Activated effector memory CD4-positive, alpha-beta T cell treated with anti-CD3 and anti-CD28 coated beads, Interleukin-2, amount 50 U/mL, for 16 hours (primary cell): Measurements from ENCODE around the gene CUX1.
"Not testable (repeated sequence)": the region's sequence is repeated elsewhere in the genome, so short reads cannot be mapped to it uniquely, and the experiment has no call there.

Experiments used
- DNase-seq: peaks from one replicate; pipeline ENCODE4 v3.0.0-alpha.2; 2020

CUX1 gene

DNA sequence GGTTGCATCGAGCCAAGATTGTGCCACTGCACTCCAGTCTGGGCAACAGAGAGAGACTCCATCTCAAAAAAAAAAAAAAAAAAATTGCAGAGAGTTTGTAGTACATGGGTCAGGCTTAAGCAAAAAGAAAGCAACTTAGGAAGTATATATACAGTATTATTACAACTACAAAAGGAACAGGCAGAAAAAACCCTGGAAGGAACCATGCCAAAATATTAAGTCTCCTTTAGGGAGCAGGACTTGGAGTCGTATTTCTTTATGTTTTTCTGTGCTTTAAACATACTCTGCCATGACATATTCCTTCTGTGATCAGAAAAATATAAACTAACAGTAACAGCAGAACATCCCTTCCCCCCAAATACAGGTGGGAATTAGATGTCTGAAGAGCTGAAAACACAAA, 144.4 kb downstream of the CUX1 start:
- no peak for DNase-seq

DNA sequence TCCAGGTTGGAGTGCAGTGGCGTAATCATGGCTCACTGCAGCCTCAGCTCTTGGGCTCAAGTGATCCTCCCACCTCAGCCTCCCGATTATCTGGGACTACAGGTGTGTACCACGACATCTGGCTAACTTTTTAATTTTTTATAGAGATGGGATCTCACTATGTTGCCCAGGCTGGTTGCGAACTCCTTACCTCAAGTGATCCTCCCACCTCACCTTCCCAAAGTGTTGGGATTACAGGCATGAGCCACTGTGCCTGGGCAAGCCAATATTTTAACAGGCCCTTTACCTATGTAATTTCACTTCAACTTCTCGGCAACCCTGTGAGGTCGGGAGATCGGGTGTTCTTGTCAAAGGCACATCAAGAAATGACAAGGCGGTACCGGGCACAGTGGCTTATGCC, 146.3 kb downstream of the CUX1 start:
- no peak for DNase-seq

DNA sequence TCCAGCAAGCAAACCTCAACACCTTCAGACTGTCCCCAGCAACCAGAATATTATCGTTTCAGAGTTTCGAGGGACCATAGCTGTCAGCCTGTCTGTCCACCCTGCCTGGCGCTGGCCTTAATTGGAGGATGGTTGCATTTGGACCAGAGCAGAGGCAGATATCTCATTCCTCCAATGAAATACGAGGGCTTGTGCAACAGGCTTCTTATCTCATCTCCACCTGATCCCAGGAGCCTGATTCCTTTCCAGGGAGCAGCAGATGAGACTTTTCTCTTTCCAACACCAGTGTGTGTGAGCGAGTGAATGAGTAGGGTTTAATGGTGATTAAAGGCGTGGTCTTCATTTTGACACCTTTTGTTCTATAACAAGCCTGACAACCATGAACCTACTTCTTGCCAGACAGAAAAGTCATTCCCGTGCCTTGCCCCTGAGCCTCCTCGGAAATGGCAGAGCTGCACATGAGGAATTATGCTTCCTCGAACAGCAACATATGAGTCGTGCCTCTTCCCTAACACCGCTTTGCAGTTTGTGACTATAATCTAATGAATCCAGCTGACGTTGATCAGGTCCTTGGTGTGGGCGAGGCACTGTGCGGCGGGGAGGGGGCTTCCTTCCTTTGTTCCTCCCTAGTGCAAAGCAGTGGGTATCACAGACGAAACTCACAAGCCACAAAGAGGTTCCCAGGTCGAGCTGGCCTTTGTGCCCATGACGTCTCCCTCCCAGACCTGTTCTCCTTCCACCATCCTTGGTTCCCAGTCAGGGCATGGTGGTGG, 147.4 kb downstream of the CUX1 start:
- no peak for DNase-seq

DNA sequence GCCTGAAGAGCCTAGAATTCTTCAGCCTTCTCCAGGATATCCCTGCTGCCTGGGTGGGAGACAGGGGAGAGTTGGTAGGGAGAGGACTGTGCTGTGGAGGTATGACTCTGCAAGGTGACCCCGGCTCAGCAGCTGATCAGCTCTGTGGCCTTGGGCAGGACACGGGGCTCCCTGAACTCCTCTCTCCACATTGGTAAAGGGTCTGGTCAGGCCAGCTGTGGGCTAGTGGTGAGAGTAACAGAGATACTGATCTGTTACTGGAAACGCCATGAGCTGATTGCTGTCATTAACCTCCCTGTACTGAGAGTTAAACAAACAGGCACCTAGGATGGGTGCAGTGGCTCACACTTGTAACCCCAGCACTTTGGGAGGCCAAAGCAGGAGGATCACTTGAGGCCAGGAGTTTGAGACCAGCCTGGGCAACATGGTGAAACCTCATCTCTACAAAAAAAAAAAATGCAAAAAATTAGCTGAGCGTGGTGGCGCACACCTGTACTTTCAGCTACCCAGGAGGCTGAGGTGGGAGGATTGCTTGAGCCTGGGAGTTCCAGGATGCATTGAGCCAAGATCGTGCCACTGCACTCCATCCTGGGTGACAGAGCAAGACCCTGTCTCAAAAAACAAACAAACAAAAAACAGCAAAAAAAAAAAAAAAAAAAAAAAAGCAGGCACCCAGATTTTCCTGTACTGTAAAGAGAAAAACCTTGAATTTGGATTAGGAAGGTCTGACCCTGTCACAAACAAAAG, 151.5 kb downstream of the CUX1 start:
- no peak for DNase-seq

DNA sequence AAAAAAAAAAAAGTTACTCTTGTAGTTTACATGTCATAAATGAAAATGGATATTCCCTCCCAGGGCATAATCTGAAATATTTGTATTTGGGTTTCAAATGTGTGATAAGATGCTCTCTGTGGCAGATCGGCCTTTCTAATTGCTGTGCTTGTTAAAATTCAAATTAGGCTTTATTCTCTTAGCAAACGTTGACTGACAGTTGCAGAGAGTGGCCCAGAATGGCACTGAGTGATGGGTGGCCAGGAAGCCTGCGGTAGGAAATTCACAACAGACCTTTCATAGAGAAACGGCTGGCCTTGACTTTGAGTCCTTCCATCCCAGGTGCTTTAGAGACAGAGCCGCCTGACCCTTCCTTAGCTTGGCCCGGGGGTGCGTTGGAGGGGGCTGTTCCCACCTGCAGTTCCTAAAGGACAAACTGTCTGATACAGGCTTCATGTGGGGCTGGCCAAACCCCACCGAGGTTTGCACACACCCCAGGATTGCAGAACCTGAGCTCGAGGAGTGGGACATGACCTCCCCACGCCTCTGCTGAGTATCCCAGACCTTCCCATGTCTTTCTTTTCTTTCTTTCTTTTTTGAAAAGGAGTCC, 152.7 kb downstream of the CUX1 start:
- DNase-seq, result no peak

DNA sequence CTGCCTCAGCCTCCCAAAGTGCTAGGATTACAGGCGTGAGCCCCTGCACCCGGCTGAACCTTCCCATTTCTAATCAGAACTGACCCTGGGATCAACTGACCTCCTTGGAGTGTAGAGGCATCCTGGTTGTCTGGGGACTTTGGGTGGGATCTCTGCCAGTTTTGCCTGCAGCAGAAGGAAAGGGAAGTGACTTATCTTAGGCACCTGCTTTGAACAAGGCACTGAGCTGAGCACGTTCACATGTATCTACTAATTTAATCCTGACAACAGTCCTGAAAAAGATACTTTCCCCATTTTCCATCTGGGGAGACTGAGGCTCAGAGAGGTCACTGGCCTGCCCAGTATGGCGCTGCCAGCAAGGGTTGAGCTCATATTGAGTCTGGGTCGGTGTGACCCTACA, 153.4 kb downstream of the CUX1 start:
- DNase-seq, result no peak

DNA sequence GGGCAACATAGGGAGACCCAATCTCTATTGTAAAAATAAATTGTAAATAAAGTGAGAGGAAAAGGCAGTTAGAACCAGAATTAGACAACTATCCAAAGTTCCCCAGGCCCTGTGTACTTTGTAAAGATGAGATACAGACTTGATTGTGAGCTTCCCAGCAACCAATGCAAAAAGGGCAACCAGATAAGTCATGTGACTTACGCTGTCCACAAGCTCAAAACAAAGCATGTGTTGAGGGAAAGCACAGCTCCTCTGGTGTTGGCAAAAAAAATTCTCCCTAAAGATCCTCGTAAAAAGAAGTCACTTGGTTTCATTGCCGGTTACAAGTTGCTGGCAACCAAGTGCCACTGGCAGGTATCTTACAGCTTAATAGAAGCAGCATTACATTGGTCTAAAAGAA, 154.0 kb downstream of the CUX1 start:
- DNase-seq, result no peak

DNA sequence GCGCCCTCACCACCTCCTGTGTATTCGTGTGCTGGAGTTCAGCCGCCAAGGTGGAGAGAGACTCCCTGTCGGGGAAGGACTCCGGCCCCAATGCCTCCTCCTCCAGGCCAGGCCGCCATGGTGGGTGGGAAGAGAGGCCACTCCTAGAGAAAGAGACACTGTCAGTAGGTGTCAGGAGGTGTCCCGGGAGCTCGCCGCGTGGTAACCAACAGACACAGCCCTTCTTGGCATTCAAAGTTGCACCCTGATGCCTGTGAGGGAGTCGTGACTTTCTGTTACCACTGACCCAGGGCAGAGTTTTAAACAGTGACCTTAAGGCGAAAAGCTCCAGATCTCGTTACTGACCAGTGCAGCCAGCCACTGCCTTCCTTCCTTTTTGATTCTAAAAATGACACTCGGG, 155.2 kb downstream of the CUX1 start:
- DNase-seq, result no peak

DNA sequence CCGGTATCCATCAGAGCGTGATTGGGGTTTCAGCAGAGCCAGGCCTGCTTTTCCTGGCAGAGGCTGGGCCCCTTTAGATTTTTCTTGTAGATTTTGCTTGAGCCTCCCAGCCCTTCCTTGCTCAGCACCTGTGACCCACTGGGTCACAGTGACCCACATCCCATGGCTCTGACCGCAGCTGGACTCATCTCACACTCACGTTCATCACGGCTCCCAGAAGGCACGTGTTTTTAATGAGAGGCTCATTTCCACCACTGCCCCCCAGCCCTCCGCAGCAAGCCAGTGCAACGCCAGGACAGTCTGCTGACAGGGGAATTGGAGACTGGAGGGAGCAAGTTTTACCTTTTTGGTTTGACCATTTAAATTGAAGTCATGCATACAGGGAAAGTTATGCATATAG, 155.7 kb downstream of the CUX1 start:
- DNase-seq, result no peak

DNA sequence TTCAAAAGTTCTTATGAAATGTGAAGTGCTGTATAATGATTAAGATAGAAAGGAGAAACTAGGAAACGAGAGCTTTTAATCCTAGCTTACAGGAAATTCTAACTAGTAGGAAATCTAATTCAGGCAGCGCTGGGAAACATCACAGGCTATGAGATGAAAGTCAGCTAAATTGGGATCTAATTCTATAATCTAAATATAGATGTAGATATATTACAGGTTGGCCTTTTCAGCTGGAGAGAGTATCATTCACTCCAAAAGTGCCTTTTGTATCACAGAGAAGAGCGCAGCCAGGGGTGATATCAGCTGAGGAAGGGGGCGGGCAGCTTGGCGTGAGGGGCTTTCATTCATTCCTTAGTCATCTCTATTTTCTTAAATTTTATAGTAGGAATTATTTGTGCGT, 157.0 kb downstream of the CUX1 start:
- no peak for DNase-seq

DNA sequence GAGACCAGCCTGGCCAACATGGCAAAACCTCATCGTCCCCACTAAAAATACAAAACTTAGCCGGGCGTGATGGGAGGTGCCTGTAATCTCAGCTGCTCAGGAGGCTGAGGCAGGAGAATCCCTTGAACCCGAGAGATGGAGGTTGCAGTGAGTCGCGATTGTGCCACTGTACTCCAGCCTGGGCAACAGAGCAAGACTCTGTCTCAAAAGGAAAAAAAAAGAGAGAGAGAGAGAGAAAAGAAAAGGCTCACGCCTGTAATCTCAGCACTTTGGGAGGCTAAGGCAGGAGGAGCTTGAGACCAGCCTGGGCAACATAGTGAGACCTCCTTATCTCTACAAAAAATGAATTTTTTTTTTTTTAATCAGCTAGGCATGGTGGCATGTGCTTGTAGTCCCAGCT, 157.6 kb downstream of the CUX1 start:
- DNase-seq, result no peak

DNA sequence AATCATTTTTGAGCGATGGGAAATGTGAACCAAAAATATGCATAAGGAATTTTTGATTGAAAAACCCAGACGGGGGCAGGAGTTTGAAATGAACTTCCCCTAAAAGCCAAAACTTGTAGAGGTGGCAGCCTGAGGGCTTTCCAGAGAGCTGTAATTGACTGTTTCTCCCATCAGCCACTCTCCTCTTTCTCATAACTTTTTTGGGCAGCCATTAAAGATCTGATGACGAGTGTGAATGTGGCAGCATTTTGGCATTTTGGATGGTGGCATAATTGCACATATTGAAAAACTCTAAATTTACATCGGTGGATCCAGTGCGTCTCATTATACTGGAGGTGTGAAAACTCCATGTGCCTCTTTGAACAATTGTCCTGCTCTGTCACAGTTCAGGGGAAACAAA, 159.0 kb downstream of the CUX1 start:
- DNase-seq, result no peak

DNA sequence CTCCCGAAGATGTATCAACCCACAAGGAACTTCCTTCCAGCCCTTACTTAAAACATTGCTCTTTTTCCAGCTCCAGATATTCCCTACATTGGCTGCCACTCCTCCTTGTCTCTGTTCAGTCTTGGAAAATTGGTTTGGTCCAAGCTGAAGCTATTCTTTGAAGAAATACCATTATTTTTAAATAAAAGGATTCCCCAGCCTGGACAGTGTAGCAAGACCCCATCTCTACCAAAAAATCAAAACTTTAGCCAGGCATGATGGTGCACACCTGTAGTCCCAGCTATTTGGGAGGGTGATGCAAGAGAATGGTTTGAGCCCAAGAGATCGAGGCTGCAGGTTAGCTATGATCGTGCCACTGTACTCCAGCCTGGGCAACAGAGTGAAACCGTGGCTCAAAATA, 159.8 kb downstream of the CUX1 start:
- no peak for DNase-seq

DNA sequence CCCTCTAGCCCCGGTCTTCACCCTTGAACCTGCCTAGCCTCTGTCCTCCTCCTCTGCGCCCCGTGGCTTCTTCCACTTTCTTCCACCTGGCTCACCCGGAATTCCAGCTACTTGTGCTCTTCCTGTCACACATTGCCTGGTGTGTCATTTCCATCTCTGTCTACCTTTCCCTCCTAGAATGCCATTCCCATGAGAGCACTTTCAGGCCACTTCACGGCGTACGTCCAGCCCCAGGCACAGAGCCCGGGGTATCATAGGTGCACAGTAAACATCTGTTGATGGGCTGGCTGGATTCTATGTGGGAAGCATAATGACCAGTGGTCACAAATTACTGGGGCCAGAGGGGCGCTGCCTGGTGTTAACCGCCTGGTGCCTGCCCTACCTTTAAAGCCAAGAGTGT, 161.3 kb downstream of the CUX1 start:
- DNase-seq, result no peak

DNA sequence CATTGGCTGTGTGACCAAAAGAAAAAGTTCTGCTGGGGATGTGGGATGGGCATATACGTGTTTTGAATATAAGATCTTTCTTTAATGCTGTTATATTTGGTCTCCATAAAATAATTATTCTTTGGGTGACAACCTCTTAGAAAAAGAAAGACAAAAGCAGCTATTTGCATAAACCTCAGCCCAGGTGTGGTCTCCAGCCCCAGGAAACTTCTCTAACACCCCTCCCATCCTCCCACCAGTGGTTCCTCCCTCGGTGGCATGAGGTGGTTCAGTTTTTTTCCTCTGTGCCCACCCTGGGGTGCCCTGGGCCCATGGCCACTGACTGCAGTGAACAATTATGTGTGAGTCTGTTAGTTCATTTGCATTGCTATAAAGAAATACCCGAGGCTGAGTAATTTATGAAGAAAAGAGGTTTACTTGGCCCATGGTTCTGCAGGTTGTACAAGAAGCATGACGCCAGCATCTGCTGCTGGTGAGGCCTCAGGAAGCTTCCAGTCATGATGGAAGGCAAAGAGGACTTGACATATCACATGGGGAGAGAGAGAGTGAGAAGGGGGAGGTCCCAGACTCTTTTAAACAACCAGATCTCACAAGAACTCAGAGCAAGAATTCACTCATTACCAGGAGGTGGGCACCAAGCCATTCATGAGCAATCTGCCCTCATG, 165.9 kb downstream of the CUX1 start:
- no peak for DNase-seq

DNA sequence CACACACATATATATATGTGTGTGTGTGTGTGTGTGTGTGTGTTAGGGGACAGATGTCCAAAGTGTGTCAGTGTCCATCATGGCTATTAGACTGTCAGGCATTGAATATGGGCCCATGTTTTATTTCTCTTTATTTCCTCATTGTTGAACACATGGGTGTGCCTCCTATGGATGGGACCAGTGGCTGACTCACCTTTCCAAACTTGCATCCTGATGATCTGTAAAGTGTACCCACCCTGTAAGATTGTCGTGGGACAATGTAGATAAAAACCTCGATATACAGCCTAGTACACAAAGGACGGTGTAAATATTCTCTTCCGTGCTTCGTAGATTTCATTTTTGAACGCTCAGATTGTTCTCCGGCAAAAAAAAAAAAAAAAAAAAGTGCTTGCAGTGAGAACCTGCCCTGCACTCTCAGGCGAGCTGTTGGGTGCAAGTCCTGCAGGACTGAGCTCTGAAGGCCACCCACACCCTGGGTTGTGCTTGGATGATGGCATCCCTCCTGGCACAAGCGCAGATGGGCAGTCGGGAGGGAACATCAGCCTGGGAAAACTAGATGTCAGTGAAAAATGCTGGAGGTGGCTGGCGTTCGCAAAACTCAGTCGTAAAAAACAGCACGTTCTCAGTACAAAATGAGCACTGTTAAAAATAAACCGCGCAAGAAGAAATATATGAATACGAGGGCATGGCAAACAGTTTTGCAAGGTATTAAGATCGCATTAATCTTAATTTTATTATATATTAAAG, 166.9 kb downstream of the CUX1 start:
- DNase-seq, result no peak

DNA sequence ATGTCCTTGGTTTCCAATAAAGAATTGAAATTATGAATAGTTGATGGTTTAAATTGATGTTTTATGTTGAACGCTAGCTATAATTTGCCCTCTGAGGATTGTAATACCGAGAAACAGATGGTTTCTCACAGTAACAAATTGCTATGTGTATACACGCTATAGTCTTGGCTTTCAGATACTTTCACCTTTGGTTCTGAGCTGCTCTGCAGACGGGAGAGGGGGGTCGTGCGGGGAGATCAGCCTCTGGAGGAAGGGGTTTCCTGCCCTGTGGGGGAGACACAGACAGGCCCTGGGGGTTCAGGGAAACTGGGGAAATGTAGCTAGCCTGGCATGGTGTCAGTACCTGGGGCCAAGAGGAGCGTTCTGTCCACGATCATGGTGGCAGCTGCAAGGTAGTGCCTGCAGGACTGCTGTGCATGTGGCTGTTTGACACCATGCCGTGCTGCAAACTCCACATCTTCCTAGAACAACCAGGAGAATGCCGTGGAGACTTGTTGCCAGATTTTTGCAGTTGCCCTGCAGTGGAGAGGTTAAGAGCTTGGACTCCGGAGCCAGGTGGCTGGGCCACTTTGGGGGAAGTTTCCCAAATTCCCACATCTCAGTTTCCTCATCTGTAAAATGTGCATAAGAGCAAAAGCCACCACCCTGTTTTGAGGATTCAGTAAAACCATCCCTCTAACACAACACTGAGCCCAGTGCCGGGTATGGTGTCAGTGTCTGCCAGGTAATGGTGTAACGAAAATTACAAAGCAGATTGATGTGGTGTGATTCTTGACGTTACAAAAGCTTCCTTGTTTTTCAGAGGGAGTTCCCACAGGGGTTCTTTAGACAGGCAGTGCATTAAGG, 167.9 kb downstream of the CUX1 start:
- DNase-seq, result no peak

DNA sequence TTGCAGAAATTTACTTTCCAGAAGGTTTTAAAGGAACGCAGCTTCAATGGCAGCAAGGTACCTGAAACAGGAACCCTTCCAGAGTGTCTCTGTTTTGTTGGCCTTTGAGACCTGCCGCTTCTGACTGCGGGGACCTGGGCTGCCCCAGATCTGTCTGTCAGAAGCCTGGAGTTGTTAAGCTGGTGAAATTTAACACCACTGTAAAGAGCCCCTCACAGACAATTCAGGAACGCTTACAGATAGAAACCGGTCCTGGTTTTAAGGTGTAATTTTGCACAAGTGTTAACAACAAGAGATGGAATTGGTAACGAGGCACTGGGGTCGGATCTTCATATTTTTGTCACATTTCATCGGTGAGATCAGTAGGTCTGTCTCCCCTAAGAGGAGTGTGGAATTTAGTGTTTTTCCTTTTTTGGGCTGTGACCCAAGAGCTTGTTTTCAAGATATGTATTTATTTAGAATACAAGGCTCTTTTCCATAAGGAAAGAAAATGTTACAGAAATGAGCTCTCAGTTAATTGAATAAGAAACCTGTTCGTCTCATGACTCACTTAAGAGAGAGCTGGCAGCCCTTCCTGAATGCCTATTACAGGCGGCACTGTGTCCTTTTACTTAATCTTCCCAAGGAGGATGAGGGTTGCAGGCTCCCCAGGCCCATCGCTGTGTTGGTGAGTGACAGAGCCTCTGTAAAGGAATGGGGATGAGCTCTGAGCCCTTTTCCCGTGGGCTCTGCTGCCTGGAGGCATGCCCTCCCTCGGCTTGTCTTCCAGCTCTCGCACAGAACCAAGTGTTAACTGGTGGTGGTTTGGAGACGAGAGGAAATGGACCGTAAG, 168.7 kb downstream of the CUX1 start:
- no peak for DNase-seq

DNA sequence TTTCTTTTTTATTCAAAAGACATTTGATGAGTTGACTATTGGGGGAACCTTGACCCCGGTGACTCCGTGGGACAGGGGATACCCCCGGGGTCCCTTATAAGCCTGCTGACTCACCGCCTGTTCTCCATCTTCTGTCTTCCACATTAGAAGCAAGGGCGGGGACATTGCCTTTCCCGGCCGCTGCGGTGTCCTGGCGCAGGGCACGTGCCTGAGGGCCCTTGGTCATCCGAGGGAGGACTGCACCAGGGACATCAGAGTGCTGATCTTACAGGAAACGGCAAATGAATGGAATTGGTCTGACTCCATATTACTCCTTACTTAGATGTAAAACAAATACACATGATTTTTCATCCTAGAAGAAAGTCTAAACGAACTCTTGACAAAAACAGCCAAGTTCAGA, 170.1 kb downstream of the CUX1 start:
- no peak for DNase-seq

DNA sequence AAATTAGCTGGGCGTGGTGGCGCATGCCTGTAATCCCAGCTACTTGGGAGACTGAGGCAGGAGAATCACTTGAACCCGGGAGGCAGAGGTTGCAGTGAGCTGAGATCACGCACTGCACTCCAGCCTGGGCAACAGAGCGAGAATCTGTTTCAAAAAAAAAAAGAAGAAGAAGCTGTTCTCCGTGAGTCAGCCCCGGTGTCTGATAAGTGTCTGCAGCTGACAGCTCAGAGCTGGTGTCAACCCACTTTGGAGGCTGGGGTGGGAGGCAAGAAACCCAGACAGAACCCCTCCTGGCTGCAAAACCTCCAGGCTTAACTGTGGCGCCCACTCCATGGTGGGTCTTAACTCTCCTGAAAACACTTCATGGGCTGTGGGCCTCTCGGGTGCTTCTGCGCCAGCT, 170.6 kb downstream of the CUX1 start:
- not testable (repeated sequence) for DNase-seq

DNA sequence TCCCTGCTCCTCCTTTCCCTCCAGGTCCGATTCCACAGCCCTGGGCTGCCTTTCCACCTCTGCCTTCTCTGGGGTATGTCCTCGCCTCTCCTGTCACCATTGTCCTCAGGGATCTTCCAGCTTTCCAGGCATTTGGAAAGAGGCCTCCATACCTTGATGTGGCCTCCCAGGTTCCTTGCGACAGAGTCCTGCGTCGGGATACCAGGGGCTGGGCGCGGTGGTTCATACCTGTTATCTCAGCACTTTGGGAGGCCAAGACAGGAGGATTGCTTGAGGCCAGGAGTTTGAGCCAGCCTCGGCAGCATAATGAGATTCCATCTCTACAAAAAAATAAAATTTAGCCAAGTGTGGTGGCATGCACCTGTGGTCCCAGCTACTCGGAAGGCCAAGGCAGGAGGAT, 171.1 kb downstream of the CUX1 start:
- no peak for DNase-seq
